IMR-90 (cell line): ENCODE measurements around the gene H6PD. TPM values are rescaled to one million over a fixed set of nuclear protein-coding genes. Genes with fewer than 3 reads are reported as not detected.

Experiments used
- ATAC-seq: fragments of 200-7000 bp; cut with Tn5 transposase; 2 replicates; pipeline ENCODE4 v1.9.1; 2020; ENCODE audit warnings: low read depth, mild to moderate bottlenecking, moderate library complexity
- BruUV-seq: library from RNA; stranded (reverse); fragments of 400-500 nt; replicated peaks from 2 replicates; lab custom pipeline; 2021; lab: Mats Ljungman, UMichigan
- CTCF ChIA-PET: fragments of 300-600 bp; formaldehyde crosslinking; extraction: SDS; loops from one replicate; lab custom pipeline; 2021; ENCODE audit warnings: antibody characterized with exemption; lab: Yijun Ruan, JAX
- POLR2A ChIA-PET: fragments of 300-600 bp; sonication (Branson Sonifier 250); formaldehyde crosslinking; loops from one replicate; lab custom pipeline; 2022; ENCODE audit warnings: antibody characterized with exemption; ENCODE audit not compliant: unreplicated experiment; lab: Charles Lee
- DNase-seq: peaks from one replicate; pipeline ENCODE4 v3.0.0; 2013
- H2AFZ ChIP-seq: replicated peaks from 2 replicates; pipeline ENCODE3; 2013; ENCODE audit warnings: low read length, mild to moderate bottlenecking; ENCODE audit not compliant: poor library complexity
- H2AK5ac ChIP-seq: 2 replicates; pipeline ENCODE4 v1.6.1; 2013; ENCODE audit warnings: low read depth, low read length, inconsistent platforms
- H2AK9ac ChIP-seq: replicated peaks from 2 replicates; pipeline ENCODE3; 2013; ENCODE audit warnings: mild to moderate bottlenecking, low read depth, low read length, moderate library complexity; ENCODE audit not compliant: poor library complexity
- H2BK120ac ChIP-seq: 2 replicates; pipeline ENCODE4 v1.6.1; 2013; ENCODE audit warnings: low read depth, low read length, inconsistent platforms
- H2BK15ac ChIP-seq: 3 replicates; pipeline ENCODE4 v1.6.1; 2013; ENCODE audit warnings: low read depth, low read length, inconsistent platforms
- H2BK20ac ChIP-seq: 2 replicates; pipeline ENCODE4 v1.6.1; 2013; ENCODE audit warnings: low read depth, mild to moderate bottlenecking, inconsistent platforms, low read length, moderate library complexity
- H2BK5ac ChIP-seq: 2 replicates; pipeline ENCODE4 v1.6.1; 2013; ENCODE audit warnings: mild to moderate bottlenecking, low read depth, low read length, inconsistent platforms; ENCODE audit not compliant: poor library complexity, severe bottlenecking
- H3K14ac ChIP-seq: replicated peaks from 2 replicates; pipeline ENCODE4 v1.6.1; 2013; ENCODE audit warnings: low read depth, low read length, inconsistent platforms
- H3K18ac ChIP-seq: 2 replicates; pipeline ENCODE4 v1.6.1; 2013; ENCODE audit warnings: low read depth, low read length, control low read depth
- H3K23ac ChIP-seq: 2 replicates; pipeline ENCODE4 v1.6.1; 2013; ENCODE audit warnings: low read depth, low read length, inconsistent platforms
- H3K27ac ChIP-seq: 2 replicates; pipeline ENCODE4 v1.5.1; 2013; ENCODE audit warnings: mild to moderate bottlenecking, control low read depth, low read length; ENCODE audit not compliant: insufficient read depth
- H3K27me3 ChIP-seq: 2 replicates; pipeline ENCODE4 v1.6.1; 2013; ENCODE audit warnings: low read length; ENCODE audit not compliant: control insufficient read depth, insufficient read depth
- H3K36me3 ChIP-seq: 2 replicates; pipeline ENCODE4 v1.6.1; 2013; ENCODE audit warnings: low read length, mixed read lengths; ENCODE audit not compliant: control insufficient read depth, insufficient read depth
- H3K4ac ChIP-seq: 2 replicates; pipeline ENCODE4 v1.6.1; 2013; ENCODE audit warnings: low read depth, low read length, inconsistent platforms
- H3K4me1 ChIP-seq: 2 replicates; pipeline ENCODE4 v1.6.1; 2013; ENCODE audit warnings: low read length, mixed read lengths; ENCODE audit not compliant: control insufficient read depth, insufficient read depth
- H3K4me2 ChIP-seq: 2 replicates; pipeline ENCODE4 v1.6.1; 2013; ENCODE audit warnings: low read depth, mild to moderate bottlenecking, control low read depth, low read length, moderate library complexity
- H3K4me3 ChIP-seq: 2 replicates; pipeline ENCODE4 v1.5.1; 2013; ENCODE audit warnings: low read depth, mild to moderate bottlenecking, control low read depth, low read length, moderate library complexity; ENCODE audit not compliant: insufficient read depth
- H3K56ac ChIP-seq: 2 replicates; pipeline ENCODE4 v1.6.1; 2013; ENCODE audit warnings: low read length, inconsistent platforms; ENCODE audit not compliant: insufficient read depth; ENCODE audit errors: extremely low read depth
- H3K79me1 ChIP-seq, 2 experiments: 2 replicates each; pipeline ENCODE4 v1.6.1; 2013; ENCODE audit warnings: low read length in 2 of 2, inconsistent platforms in 1 of 2, low read depth in 1 of 2
- H3K9ac ChIP-seq: 2 replicates; pipeline ENCODE4 v1.6.1; 2013; ENCODE audit warnings: low read depth, low read length, control low read depth
- H3K9me1 ChIP-seq: 2 replicates; pipeline ENCODE4 v1.6.1; 2013; ENCODE audit warnings: low read length, inconsistent platforms; ENCODE audit not compliant: insufficient read depth
- H3K9me3 ChIP-seq: 2 replicates; pipeline ENCODE4 v1.6.1; 2013; ENCODE audit warnings: low read length; ENCODE audit not compliant: control insufficient read depth, insufficient read depth
- H4K20me1 ChIP-seq: 2 replicates; pipeline ENCODE4 v1.6.1; 2013; ENCODE audit warnings: low read length, inconsistent platforms; ENCODE audit not compliant: insufficient read depth
- H4K5ac ChIP-seq: 2 replicates; pipeline ENCODE4 v1.6.1; 2013; ENCODE audit warnings: mild to moderate bottlenecking, low read depth, low read length, control low read depth
- H4K8ac ChIP-seq, 2 experiments: 2 replicates each; pipeline ENCODE4 v1.6.1; 2013; ENCODE audit warnings: low read depth in 2 of 2, low read length in 2 of 2, control low read depth in 1 of 2, inconsistent platforms in 1 of 2
- H4K91ac ChIP-seq: 2 replicates; pipeline ENCODE4 v1.6.1; 2013; ENCODE audit warnings: low read depth, low read length, inconsistent platforms; ENCODE audit not compliant: insufficient read depth
- CHD1 ChIP-seq: IDR thresholded peaks from 2 replicates; pipeline ENCODE4 v1.6.1; 2012; ENCODE audit warnings: low read depth, low read length, improper control_type of control experiment
- ELK1 ChIP-seq: fragments of 150-350 bp; IDR thresholded peaks from 2 replicates; pipeline ENCODE4 v1.6.1; 2016; ENCODE audit warnings: low read depth, mild to moderate bottlenecking, low read length, moderate library complexity, borderline replicate concordance
- FOS ChIP-seq: fragments of 150-350 bp; IDR thresholded peaks from 2 replicates; pipeline ENCODE4 v1.6.1; 2016; ENCODE audit warnings: low read depth, low read length
- MAZ ChIP-seq: IDR thresholded peaks from 2 replicates; pipeline ENCODE4 v1.6.1; 2012; ENCODE audit warnings: low read depth, mild to moderate bottlenecking, low read length, improper control_type of control experiment, moderate library complexity, borderline replicate concordance
- MXI1 ChIP-seq: IDR thresholded peaks from 2 replicates; pipeline ENCODE4 v1.6.1; 2012; ENCODE audit warnings: low read depth, mild to moderate bottlenecking, low read length, moderate library complexity, borderline replicate concordance
- NFE2L2 ChIP-seq: fragments of 150-350 bp; IDR thresholded peaks from 2 replicates; pipeline ENCODE4 v1.6.1; 2016; ENCODE audit warnings: low read depth, mild to moderate bottlenecking, low read length
- POLR2A ChIP-seq: IDR thresholded peaks from 2 replicates; pipeline ENCODE4 v1.6.1; 2012; ENCODE audit warnings: mild to moderate bottlenecking, low read depth, low read length
- RAD21 ChIP-seq: IDR thresholded peaks from 2 replicates; pipeline ENCODE4 v1.6.1; 2012; ENCODE audit warnings: low read length, improper control_type of control experiment
- RCOR1 ChIP-seq: IDR thresholded peaks from 2 replicates; pipeline ENCODE4 v1.6.1; 2012; ENCODE audit warnings: mild to moderate bottlenecking, low read length, improper control_type of control experiment; ENCODE audit not compliant: insufficient replicate concordance
- SMC3 ChIP-seq: fragments of 150-350 bp; IDR thresholded peaks from 2 replicates; pipeline ENCODE4 v1.6.1; 2016; ENCODE audit warnings: low read depth, mild to moderate bottlenecking, antibody characterized with exemption, low read length, moderate library complexity
- USF2 ChIP-seq: fragments of 150-350 bp; IDR thresholded peaks from 2 replicates; pipeline ENCODE4 v1.6.1; 2017; ENCODE audit warnings: mild to moderate bottlenecking, antibody characterized with exemption, low read length, low read depth
- WGBS, 2 experiments: methylation state at CpG; one replicate each; pipeline versions ENCODE4 v1.1.5 to v1.1.7; 2013; ENCODE audit warnings: missing lambda C conversion rate in 2 of 2; ENCODE audit not compliant: insufficient read length in 1 of 2; ENCODE audit errors: extremely low coverage in 2 of 2; 5-methylcytosine and 5-hydroxymethylcytosine counted together
- dilution Hi-C: fragments of 300-500 bp; cut with HindIII; formaldehyde crosslinking; loops from one replicate; pipeline ENCODE4 v1.14.3; 2018; ENCODE audit warnings: low sequenced_read_pairs; ENCODE audit not compliant: unreplicated experiment
- in situ Hi-C: fragments of 300-500 bp; cut with MboI; formaldehyde crosslinking; loops from 3 replicates; pipeline ENCODE4 v1.14.3; 2019; ENCODE audit warnings: low sequenced_read_pairs, inconsistent platforms, mixed read lengths
- intact Hi-C: fragments of 100-400 bp; cut with micrococcal nuclease; formaldehyde crosslinking; loops from 2 replicates; pipeline ENCODE4 v1.10.0; 2022
- polyA plus RNA-seq, 3 experiments: library from polyadenylated mRNA; depleted of rRNA; stranded (reverse); fragments of >200 nt; gene quantifications; 2 replicates each; pipeline ENCODE4 v1.2.3, GENCODE V29; 2012; ENCODE audit warnings: low replicate concordance in 1 of 3
- total RNA-seq: library from RNA; depleted of rRNA; stranded (reverse); fragments of >200 nt; gene quantifications from 2 replicates; pipeline ENCODE4 v1.2.3, GENCODE V29; 2012

The H6PD gene
- total and polyA plus RNA-seq, 2 of the 4 experiments (the other 2 are of a cell fraction): 9.3 to 22.1 TPM

- H3K4ac ChIP-seq: peak overlapping the region; percentile 96
- ChIA-PET CTCF (no interaction called here), POLR2A (no interaction called here)
- H3K79me1 ChIP-seq: peaks cover 25 to 54% of the 10 kb centered on the region in 2 experiments
- H3K9me1 ChIP-seq: peaks cover 24% of the 10 kb centered on the region
- no peaks in the 10 kb centered on the region; the same call in 1 of the 2 replicates for H3K36me3 ChIP-seq
- TF ChIP-seq SMC3 (no peak), RCOR1 (no peak), USF2 (no peak), ELK1 (no peak), RAD21 (no peak), FOS (no peak), MAZ (0 out of 2 replicates have a peak, but pooled peaks have one; percentile 13), MXI1 (0 out of 2 replicates have a peak, but pooled peaks have one; percentile 41), NFE2L2 (no peak), POLR2A (no peak; the same call in none of the 2 replicates), CHD1 (peak; percentile 90; the same call in 1 of the 2 replicates)
- peak overlapping the region; percentile 91 for H3K9ac ChIP-seq
- peaks cover 45% of the 10 kb centered on the region for H4K20me1 ChIP-seq
- peak overlapping the region; percentile 82 for H3K27ac ChIP-seq
- WGBS, 2 experiments: 1% methylated on average over 25 of the region's 41 CpGs; no CpG with 5 or more reads in 1 of the 2 experiments
- H2BK120ac ChIP-seq: peak overlapping the region; percentile 54
- TSS peak; percentile 63 for BruUV-seq
- H3K14ac ChIP-seq: peak overlapping the region; percentile 96
- peak overlapping the region; percentile 98 for H3K4me2 ChIP-seq
- peak overlapping the region; percentile 14 to 87 for H4K8ac ChIP-seq
- in situ Hi-C loops (no loop called here), intact Hi-C loops (loop anchor here (2.0 to 5.0 kb wide), 2 partner anchors 27 to 79 kb away; no protein-coding TSS in a partner anchor), dilution Hi-C loops (no loop called here)
- peak; percentile 10 for ATAC-seq
- no peaks in the 10 kb centered on the region for H3K9me3 ChIP-seq
- H3K4me1 ChIP-seq: peaks cover 27% of the 10 kb centered on the region
- H3K27me3 ChIP-seq: no peaks in the 10 kb centered on the region
- peak overlapping the region; percentile 78 for H4K91ac ChIP-seq
- H3K23ac ChIP-seq: peak overlapping the region; percentile 100
- peak; percentile 48 for DNase-seq
- H2BK20ac ChIP-seq: peak overlapping the region; percentile 83
- H2BK5ac ChIP-seq: peak overlapping the region; percentile 98
- H4K5ac ChIP-seq: peak overlapping the region; percentile 90
- peak overlapping the region; percentile 87 for H2AFZ ChIP-seq
- peak overlapping the region; percentile 99 for H3K4me3 ChIP-seq
- peak overlapping the region; percentile 23; the same call in 2 of the 3 replicates for H2BK15ac ChIP-seq
- H2AK5ac ChIP-seq: peak overlapping the region; percentile 96
- peak overlapping the region; percentile 65; the same call in 1 of the 2 replicates for H3K56ac ChIP-seq
- H3K18ac ChIP-seq: peak overlapping the region; percentile 87
- peak overlapping the region; percentile 96 for H2AK9ac ChIP-seq
Observed at GRCh38 chr1:9293533-9294404, 59.2 kb downstream of the H6PD start.
